K562 (cell line): ENCODE measurements around the gene RASSF10. TPM values are rescaled to one million over a fixed set of nuclear protein-coding genes. Genes with fewer than 3 reads are reported as not detected.

Experiments
- HNRNPK ChIP-seq: fragments of 200-400 bp; formaldehyde crosslinking; IDR thresholded peaks from one replicate; pipeline ENCODE4 v1.6.1; 2018; ENCODE audit warnings: mild to moderate bottlenecking, low read depth, low read length; ENCODE audit not compliant: poor library complexity, severe bottlenecking
- MIER1 ChIP-seq: fragments of 450-650 bp; IDR thresholded peaks from 2 replicates; pipeline ENCODE4 v1.6.1; 2016; ENCODE audit warnings: antibody characterized with exemption, mild to moderate bottlenecking, low read depth
- NFYB ChIP-seq: IDR thresholded peaks from 2 replicates; pipeline ENCODE4 v1.6.1; 2011; ENCODE audit warnings: mild to moderate bottlenecking, moderate library complexity; ENCODE audit not compliant: insufficient read length; ENCODE audit errors: extremely low read depth
- RUNX1 ChIP-seq: sonication (generic); IDR thresholded peaks from 2 replicates; pipeline ENCODE4 v1.6.1; 2016; ENCODE audit warnings: antibody characterized with exemption, low read depth
- SMAD1 ChIP-seq: fragments of 150-350 bp; IDR thresholded peaks from 2 replicates; pipeline ENCODE4 v1.6.1; 2014; ENCODE audit warnings: low read length, low read depth; ENCODE audit not compliant: partially characterized antibody
- SMARCE1 ChIP-seq: fragments of 450-650 bp; IDR thresholded peaks from 2 replicates; pipeline ENCODE4 v1.7.1; 2016; ENCODE audit warnings: mild to moderate bottlenecking
- SRSF3 ChIP-seq: fragments of 200-400 bp; formaldehyde crosslinking; IDR thresholded peaks from 2 replicates; pipeline ENCODE4 v1.6.1; 2016; ENCODE audit warnings: mild to moderate bottlenecking, low read length, moderate library complexity; ENCODE audit not compliant: insufficient read depth
- polyA plus RNA-seq, 8 experiments: library from polyadenylated mRNA; depleted of rRNA in 4 of 8; stranded (reverse) in 5 of 8; unstranded in 3 of 8; fragments of >200 nt; fragmentation: Nextera tagmentation in 2 of 8; fragmentation: Illumina TruSeq in 1 of 8; extraction: Ambion mirVana in 2 of 8; extraction: Trizol in 1 of 8; gene quantifications; 2 replicates each; pipeline versions ENCODE4 v1.2.1 to v1.2.3, GENCODE V29; 2011 to 2014; ENCODE audit warnings: inconsistent platforms in 1 of 8, missing spikeins in 1 of 8
- total RNA-seq, 7 experiments: library from RNA; depleted of rRNA in 6 of 7; stranded (reverse); fragments of >200 nt in 6 of 7; fragmentation: Illumina TruSeq in 2 of 7; extraction: Trizol in 2 of 7; gene quantifications; 2 replicates each; pipeline versions ENCODE4 v1.2.1 to v1.2.3, GENCODE V29; 2011 to 2021; ENCODE audit warnings: low replicate concordance in 1 of 7
- TF ChIP-seq, protein P1 (sequence below): fragments of 150-350 bp; IDR thresholded peaks from 2 replicates; pipeline ENCODE4 v1.6.1; 2014; ENCODE audit warnings: low read depth, mild to moderate bottlenecking, low read length, borderline replicate concordance
- TF ChIP-seq, protein P2 (sequence below): fragments of 200-800 bp; sonication (Bioruptor generic); IDR thresholded peaks from 2 replicates; pipeline ENCODE4 v1.6.1; 2016; ENCODE audit warnings: missing genetic modification characterization, missing compliant biosample characterization

RASSF10 gene
- total and polyA plus RNA-seq, 9 of the 15 experiments (the other 6 are each of a cell fraction or from before 2014, with no cell fraction given), result not detected

DNA sequence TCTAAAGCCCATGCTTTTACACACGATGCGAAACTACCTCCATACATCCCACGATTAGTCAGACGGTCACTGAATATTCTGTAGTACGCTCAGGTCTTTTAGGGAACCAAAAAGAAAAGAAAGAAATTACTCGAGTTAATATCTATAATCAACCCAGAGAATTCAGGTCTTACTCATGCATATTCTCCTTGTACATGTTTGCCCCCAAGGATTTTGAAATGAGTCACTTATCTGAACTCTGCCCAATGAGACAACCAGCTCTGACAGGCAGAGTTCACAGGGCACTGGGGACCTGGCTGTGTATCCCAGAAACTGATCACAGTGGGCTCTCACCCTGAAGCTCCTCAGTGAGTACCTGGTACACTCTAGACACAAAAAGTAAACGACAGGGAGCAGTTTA lies 29.2 kb downstream of the RASSF10 start (continued):
- TF ChIP-seq, protein P1, sequence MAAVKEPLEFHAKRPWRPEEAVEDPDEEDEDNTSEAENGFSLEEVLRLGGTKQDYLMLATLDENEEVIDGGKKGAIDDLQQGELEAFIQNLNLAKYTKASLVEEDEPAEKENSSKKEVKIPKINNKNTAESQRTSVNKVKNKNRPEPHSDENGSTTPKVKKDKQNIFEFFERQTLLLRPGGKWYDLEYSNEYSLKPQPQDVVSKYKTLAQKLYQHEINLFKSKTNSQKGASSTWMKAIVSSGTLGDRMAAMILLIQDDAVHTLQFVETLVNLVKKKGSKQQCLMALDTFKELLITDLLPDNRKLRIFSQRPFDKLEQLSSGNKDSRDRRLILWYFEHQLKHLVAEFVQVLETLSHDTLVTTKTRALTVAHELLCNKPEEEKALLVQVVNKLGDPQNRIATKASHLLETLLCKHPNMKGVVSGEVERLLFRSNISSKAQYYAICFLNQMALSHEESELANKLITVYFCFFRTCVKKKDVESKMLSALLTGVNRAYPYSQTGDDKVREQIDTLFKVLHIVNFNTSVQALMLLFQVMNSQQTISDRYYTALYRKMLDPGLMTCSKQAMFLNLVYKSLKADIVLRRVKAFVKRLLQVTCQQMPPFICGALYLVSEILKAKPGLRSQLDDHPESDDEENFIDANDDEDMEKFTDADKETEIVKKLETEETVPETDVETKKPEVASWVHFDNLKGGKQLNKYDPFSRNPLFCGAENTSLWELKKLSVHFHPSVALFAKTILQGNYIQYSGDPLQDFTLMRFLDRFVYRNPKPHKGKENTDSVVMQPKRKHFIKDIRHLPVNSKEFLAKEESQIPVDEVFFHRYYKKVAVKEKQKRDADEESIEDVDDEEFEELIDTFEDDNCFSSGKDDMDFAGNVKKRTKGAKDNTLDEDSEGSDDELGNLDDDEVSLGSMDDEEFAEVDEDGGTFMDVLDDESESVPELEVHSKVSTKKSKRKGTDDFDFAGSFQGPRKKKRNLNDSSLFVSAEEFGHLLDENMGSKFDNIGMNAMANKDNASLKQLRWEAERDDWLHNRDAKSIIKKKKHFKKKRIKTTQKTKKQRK, result no peak
- TF ChIP-seq SMARCE1, result no peak
- no peak for TF ChIP-seq SRSF3
- TF ChIP-seq, protein P2, sequence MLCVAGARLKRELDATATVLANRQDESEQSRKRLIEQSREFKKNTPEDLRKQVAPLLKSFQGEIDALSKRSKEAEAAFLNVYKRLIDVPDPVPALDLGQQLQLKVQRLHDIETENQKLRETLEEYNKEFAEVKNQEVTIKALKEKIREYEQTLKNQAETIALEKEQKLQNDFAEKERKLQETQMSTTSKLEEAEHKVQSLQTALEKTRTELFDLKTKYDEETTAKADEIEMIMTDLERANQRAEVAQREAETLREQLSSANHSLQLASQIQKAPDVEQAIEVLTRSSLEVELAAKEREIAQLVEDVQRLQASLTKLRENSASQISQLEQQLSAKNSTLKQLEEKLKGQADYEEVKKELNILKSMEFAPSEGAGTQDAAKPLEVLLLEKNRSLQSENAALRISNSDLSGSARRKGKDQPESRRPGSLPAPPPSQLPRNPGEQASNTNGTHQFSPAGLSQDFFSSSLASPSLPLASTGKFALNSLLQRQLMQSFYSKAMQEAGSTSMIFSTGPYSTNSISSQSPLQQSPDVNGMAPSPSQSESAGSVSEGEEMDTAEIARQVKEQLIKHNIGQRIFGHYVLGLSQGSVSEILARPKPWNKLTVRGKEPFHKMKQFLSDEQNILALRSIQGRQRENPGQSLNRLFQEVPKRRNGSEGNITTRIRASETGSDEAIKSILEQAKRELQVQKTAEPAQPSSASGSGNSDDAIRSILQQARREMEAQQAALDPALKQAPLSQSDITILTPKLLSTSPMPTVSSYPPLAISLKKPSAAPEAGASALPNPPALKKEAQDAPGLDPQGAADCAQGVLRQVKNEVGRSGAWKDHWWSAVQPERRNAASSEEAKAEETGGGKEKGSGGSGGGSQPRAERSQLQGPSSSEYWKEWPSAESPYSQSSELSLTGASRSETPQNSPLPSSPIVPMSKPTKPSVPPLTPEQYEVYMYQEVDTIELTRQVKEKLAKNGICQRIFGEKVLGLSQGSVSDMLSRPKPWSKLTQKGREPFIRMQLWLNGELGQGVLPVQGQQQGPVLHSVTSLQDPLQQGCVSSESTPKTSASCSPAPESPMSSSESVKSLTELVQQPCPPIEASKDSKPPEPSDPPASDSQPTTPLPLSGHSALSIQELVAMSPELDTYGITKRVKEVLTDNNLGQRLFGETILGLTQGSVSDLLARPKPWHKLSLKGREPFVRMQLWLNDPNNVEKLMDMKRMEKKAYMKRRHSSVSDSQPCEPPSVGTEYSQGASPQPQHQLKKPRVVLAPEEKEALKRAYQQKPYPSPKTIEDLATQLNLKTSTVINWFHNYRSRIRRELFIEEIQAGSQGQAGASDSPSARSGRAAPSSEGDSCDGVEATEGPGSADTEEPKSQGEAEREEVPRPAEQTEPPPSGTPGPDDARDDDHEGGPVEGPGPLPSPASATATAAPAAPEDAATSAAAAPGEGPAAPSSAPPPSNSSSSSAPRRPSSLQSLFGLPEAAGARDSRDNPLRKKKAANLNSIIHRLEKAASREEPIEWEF (CRISPR knock-in tag), result no peak
- TF ChIP-seq MIER1, result no peak
- no peak for TF ChIP-seq SMAD1
- no peak for TF ChIP-seq NFYB
- no peak for TF ChIP-seq RUNX1
- no peak for TF ChIP-seq HNRNPK
